ENCODE measurements around the gene C20orf96. TPM values are rescaled to one million over a fixed set of nuclear protein-coding genes. Genes with fewer than 3 reads are reported as not detected.

The C20orf96 gene
- total and polyA plus RNA-seq, 8 donors = 6.9 to 49.2 (median 39.7) TPM

DNA sequence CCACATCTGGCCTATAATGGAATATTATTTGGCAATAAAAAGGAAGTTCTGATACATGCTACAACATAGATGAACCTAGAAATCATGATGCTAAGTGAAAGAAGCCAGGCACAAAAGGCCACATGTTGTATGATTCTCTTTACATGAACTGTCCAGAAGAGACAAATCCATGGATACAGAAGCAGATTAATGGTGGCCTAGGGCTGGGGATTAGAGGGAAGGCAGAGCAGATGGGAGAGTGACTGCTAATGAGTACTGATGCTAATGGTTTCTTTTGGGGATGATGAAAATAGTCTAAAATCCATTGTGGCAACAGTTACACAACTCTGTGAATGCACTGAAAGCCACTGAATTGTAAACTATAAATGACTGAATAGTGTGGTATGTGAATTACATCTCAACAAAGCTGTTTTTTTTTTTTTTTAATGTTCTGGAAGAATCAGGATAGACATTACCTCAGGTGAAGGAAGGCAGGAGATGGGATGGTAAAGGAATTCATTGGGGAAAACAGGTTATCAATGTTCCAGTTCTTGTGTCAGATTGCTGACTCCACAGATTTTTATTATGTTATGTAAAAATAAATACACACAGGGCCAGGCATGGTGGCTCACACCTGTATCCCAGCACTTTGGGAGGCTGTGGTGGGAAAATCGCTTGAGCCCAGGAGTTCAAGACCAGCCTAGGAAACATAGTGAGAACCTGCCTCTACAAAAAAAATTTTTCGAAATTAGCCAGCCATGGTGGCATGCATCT, 25.9 kb upstream of the C20orf96 start:
- TF ChIP-seq, protein P1, sequence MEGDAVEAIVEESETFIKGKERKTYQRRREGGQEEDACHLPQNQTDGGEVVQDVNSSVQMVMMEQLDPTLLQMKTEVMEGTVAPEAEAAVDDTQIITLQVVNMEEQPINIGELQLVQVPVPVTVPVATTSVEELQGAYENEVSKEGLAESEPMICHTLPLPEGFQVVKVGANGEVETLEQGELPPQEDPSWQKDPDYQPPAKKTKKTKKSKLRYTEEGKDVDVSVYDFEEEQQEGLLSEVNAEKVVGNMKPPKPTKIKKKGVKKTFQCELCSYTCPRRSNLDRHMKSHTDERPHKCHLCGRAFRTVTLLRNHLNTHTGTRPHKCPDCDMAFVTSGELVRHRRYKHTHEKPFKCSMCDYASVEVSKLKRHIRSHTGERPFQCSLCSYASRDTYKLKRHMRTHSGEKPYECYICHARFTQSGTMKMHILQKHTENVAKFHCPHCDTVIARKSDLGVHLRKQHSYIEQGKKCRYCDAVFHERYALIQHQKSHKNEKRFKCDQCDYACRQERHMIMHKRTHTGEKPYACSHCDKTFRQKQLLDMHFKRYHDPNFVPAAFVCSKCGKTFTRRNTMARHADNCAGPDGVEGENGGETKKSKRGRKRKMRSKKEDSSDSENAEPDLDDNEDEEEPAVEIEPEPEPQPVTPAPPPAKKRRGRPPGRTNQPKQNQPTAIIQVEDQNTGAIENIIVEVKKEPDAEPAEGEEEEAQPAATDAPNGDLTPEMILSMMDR (IDR thresholded peaks at IDR 0.05) = no peak
- H3K27ac ChIP-seq = no peak overlapping the region
- DNase-seq (no peak), ATAC-seq (no peak)
- no peaks in the 10 kb centered on the region for H3K27me3 ChIP-seq
- no peak overlapping the region for H3K4me3 ChIP-seq
- intact Hi-C loops (cut with DNase I) = no loop called here
- H3K4me1 ChIP-seq = no peaks in the 10 kb centered on the region
- H3K36me3 ChIP-seq = no peaks in the 10 kb centered on the region
- no peaks in the 10 kb centered on the region for H3K9me3 ChIP-seq

DNA sequence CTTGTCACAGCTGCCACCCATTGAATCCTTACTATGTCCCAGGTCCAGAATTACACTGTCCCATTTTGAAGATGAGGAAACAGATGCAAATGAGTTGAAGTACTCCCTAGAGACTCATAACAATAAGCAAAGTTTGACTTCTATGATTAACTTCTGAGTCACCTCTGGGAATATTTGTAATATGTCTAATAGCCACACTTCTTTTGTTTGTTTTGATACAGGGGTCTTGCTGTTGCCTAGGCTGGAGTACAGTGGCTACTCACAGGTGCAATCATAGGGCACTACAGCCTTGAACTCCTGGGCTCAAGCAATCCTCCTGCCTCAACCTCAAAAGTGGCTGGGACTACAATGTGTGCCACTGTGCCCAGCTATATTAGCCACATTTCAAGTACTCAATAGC, 23.4 kb upstream of the C20orf96 start:
- H3K9me3 ChIP-seq = no peaks in the 10 kb centered on the region
- no peak overlapping the region for H3K4me3 ChIP-seq
- TF ChIP-seq, protein P1 (IDR thresholded peaks at IDR 0.05) = no peak
- intact Hi-C loops (cut with DNase I) = no loop called here
- no peak for DNase-seq
- H3K4me1 ChIP-seq = peaks cover 0 to 18% of the 10 kb centered on the region in 2 donors
- no peak for ATAC-seq
- H3K27me3 ChIP-seq = no peaks in the 10 kb centered on the region
- no peak overlapping the region for H3K27ac ChIP-seq
- H3K36me3 ChIP-seq = no peaks in the 10 kb centered on the region

DNA sequence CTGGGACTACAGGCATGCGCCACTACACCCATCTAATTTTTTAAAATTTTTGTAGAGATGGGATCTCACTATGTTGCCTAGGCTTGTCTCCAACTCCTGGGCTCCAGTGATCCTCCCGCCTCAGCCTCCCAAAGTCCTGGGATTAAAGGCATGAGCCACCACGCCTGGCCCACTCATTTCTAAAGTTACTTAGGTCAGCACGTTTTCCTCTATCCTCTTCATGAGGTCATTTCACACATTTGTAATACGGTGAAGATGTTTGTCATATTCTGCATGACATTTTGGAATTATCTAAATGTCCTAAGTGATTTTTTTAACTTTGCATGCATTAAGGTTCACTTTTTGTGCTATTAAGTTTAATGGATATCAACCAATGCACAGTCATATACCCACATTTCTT, 22.9 kb upstream of the C20orf96 start:
- intact Hi-C loops (cut with DNase I) = no loop called here
- DNase-seq (no peak), ATAC-seq (no peak)
- no peak overlapping the region for H3K4me3 ChIP-seq
- no peaks in the 10 kb centered on the region for H3K27me3 ChIP-seq
- TF ChIP-seq, protein P1 (IDR thresholded peaks at IDR 0.05) = no peak
- H3K4me1 ChIP-seq = peaks cover 0 to 22% of the 10 kb centered on the region in 2 donors
- H3K9me3 ChIP-seq = no peaks in the 10 kb centered on the region
- H3K36me3 ChIP-seq = no peaks in the 10 kb centered on the region
- H3K27ac ChIP-seq = no peak overlapping the region

GRCh38 chr20:312866-313265, 22.3 kb upstream of the C20orf96 start:
- Histone ChIP-seq H3K27ac (no peak overlapping the region), H3K27me3 (no peaks in the 10 kb centered on the region), H3K4me3 (no peak overlapping the region), H3K9me3 (no peaks in the 10 kb centered on the region), H3K4me1 (peaks cover 0 to 22% of the 10 kb centered on the region in 2 donors), H3K36me3 (no peaks in the 10 kb centered on the region)
- TF ChIP-seq, protein P1 (IDR thresholded peaks at IDR 0.05) = no peak
- ATAC-seq = no peak
- intact Hi-C loops (cut with DNase I) = no loop called here
- DNase-seq = no peak

- Histone ChIP-seq H3K27ac (no peak overlapping the region), H3K9me3 (no peaks in the 10 kb centered on the region), H3K4me1 (peaks cover 0 to 22% of the 10 kb centered on the region in 2 donors), H3K36me3 (no peaks in the 10 kb centered on the region), H3K27me3 (no peaks in the 10 kb centered on the region), H3K4me3 (no peak overlapping the region)
- TF ChIP-seq, protein P1 (IDR thresholded peaks at IDR 0.05) = no peak
- no peak for DNase-seq
- no peak for ATAC-seq
- intact Hi-C loops (cut with DNase I) = no loop called here
Measured at GRCh38 chr20:312067-312466, 21.5 kb upstream of the C20orf96 start.

Data from left lung (tissue), 10 donors.